Hindlimb muscle (tissue), 1 donor: ENCODE data around the gene WASF2. TPM values are rescaled to one million over a fixed set of nuclear protein-coding genes. Genes with fewer than 3 reads are reported as not detected.

Experiments used
- DNase-seq: peaks from one replicate; pipeline ENCODE4 v3.0.0-alpha.2; 2013
- polyA plus RNA-seq: library from polyadenylated mRNA; unstranded; fragments of 120-200 nt; gene quantifications from one replicate; pipeline ENCODE4 v1.2.1, GENCODE V29; 2013; ENCODE audit not compliant: insufficient read length

Gene WASF2
- polyA plus RNA-seq, 1 donor = 79.4 TPM

DNA sequence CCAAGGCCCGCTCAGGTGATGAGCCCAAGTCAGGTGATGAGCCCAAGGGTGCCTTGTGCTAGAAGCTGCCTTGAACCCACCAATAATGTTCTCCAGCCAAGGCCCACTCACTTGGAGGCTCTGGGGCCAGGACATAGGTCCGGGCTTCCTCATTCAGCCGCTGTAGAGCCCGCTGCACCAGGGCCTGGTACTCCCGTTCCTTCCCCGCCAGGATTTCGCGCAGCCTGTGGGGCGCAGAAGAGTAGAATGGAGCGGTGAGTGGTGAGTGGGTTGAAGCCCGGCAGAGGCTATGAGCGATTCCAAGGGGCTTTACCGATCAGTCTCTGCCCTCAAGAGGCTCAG is 133.7 kb downstream of the WASF2 start:
- DNase-seq = no peak

DNA sequence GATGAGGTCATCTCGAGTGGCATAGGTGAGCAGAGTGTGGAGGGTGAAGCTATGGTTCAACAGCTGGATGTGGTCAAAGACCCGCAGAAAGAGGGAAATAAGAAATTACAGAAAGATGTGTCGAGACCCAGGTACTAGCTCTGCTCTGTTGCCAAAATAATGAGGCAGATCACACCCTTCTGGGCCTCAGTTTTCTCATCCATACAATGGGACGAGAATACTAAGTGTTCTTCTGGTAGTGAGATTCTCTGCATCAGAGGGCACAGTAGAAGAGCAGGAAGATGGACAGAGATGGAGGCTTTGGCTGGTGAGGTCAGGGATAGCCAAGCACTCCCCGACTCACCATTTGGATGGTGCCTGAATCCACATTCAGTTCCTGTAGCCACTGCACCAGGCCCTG is 134.3 kb downstream of the WASF2 start:
- DNase-seq = no peak

Other genes starting within 250 kb of the WASF2 start
- gene TMEM222, start 168.0 kb downstream of the WASF2 start, polyA plus RNA-seq = 25.5 TPM
- 1.5 TPM for gene SYTL1, start 148.1 kb downstream of the WASF2 start, polyA plus RNA-seq
- gene MAP3K6, start 123.2 kb downstream of the WASF2 start, polyA plus RNA-seq = 14.9 TPM
- 0.50 TPM for gene FCN3, start 115.3 kb downstream of the WASF2 start, polyA plus RNA-seq
- not detected for gene CD164L2, start 106.8 kb downstream of the WASF2 start, polyA plus RNA-seq
- gene GPR3, start 97.5 kb downstream of the WASF2 start, polyA plus RNA-seq = 0.49 TPM
- gene AHDC1, start 114.0 kb upstream of the WASF2 start, polyA plus RNA-seq = 128 TPM
- 2.4 TPM for gene FGR, start 145.0 kb upstream of the WASF2 start, polyA plus RNA-seq
- gene IFI6, start 182.0 kb upstream of the WASF2 start, polyA plus RNA-seq = 99.0 TPM
- 27.9 TPM for gene FAM76A, start 235.8 kb upstream of the WASF2 start, polyA plus RNA-seq